Measurements from ENCODE around the gene MRPL32. TPM values are rescaled to one million over a fixed set of nuclear protein-coding genes. Genes with fewer than 3 reads are reported as not detected.

Gene MRPL32
- total and polyA plus RNA-seq, 2 donors (not counting 1 experiment from before 2014, with no cell fraction given), result 54.4 to 63.7 TPM

GRCh38 chr7:42982604-42983115 is 50.5 kb downstream of the MRPL32 start:
- Histone ChIP-seq H3K9ac (ENCODE audit: insufficient read depth, low read length) (no peak overlapping the region), H4K20me1 (ENCODE audit: control insufficient read depth, extremely low read depth, insufficient read depth, low read length) (no peaks in the 10 kb centered on the region), H3K4me2 (ENCODE audit: extremely low read depth, insufficient read depth, low read length) (no peak overlapping the region), H3K27me3 (ENCODE audit: control insufficient read depth, insufficient read depth, low read length) (peaks cover 1% of the 10 kb centered on the region), H2AFZ (ENCODE audit: low read length) (no peak overlapping the region), H3K27ac (ENCODE audit: insufficient read depth, low read length) (no peak overlapping the region), H3K36me3 (ENCODE audit: control insufficient read depth, insufficient read depth, low read length) (no peaks in the 10 kb centered on the region), H3K4me1 (ENCODE audit: control insufficient read depth, extremely low read depth, insufficient read depth, low read length) (no peaks in the 10 kb centered on the region), H3K9me3 (ENCODE audit: control insufficient read depth, insufficient read depth, low read depth, low read length) (no peaks in the 10 kb centered on the region), H3K79me2 (ENCODE audit: control insufficient read depth, insufficient read depth, low read length) (no peaks in the 10 kb centered on the region), H3K4me3 (replicated peaks in 1 of 4; ENCODE audit: control extremely low read depth in 1 of 4, insufficient read depth in 1 of 4, low read depth in 3 of 4, low read length in 4 of 4) (no peak overlapping the region)
- no peak for DNase-seq (ENCODE audit: low read depth in 2 of 2)
- TF ChIP-seq CTCF (conservative IDR thresholded peaks at IDR 0.05 in 1 of 2, IDR thresholded peaks at IDR 0.05 in 1 of 2; ENCODE audit: low read depth in 1 of 2, low read length in 2 of 2) (no peak), EZH2 (IDR thresholded peaks at IDR 0.05; ENCODE audit: low read length, missing control alignments) (no peak)

GRCh38 chr7:42984137-42984536 is 52.0 kb downstream of the MRPL32 start:
- TF ChIP-seq EZH2 (IDR thresholded peaks at IDR 0.05; ENCODE audit: low read length, missing control alignments) (no peak), CTCF (conservative IDR thresholded peaks at IDR 0.05 in 1 of 2, IDR thresholded peaks at IDR 0.05 in 1 of 2; ENCODE audit: low read depth in 1 of 2, low read length in 2 of 2) (no peak)
- no peak overlapping the region for H3K27ac ChIP-seq (ENCODE audit: insufficient read depth, low read length)
- H2AFZ ChIP-seq (ENCODE audit: low read length), result no peak overlapping the region
- no peaks in the 10 kb centered on the region for H3K36me3 ChIP-seq (ENCODE audit: control insufficient read depth, insufficient read depth, low read length)
- H4K20me1 ChIP-seq (ENCODE audit: control insufficient read depth, extremely low read depth, insufficient read depth, low read length), result no peaks in the 10 kb centered on the region
- no peak overlapping the region for H3K4me3 ChIP-seq (replicated peaks in 1 of 4; ENCODE audit: control extremely low read depth in 1 of 4, insufficient read depth in 1 of 4, low read depth in 3 of 4, low read length in 4 of 4)
- H3K4me2 ChIP-seq (ENCODE audit: extremely low read depth, insufficient read depth, low read length), result no peak overlapping the region
- no peaks in the 10 kb centered on the region for H3K4me1 ChIP-seq (ENCODE audit: control insufficient read depth, extremely low read depth, insufficient read depth, low read length)
- no peak overlapping the region for H3K9ac ChIP-seq (ENCODE audit: insufficient read depth, low read length)
- DNase-seq (ENCODE audit: low read depth in 2 of 2), result no peak
- no peaks in the 10 kb centered on the region for H3K79me2 ChIP-seq (ENCODE audit: control insufficient read depth, insufficient read depth, low read length)
- H3K9me3 ChIP-seq (ENCODE audit: control insufficient read depth, insufficient read depth, low read depth, low read length), result no peaks in the 10 kb centered on the region
- H3K27me3 ChIP-seq (ENCODE audit: control insufficient read depth, insufficient read depth, low read length), result peaks cover 4% of the 10 kb centered on the region

- H3K9me3 ChIP-seq (ENCODE audit: control insufficient read depth, insufficient read depth, low read depth, low read length), result no peaks in the 10 kb centered on the region
- no peaks in the 10 kb centered on the region for H3K79me2 ChIP-seq (ENCODE audit: control insufficient read depth, insufficient read depth, low read length)
- TF ChIP-seq CTCF (conservative IDR thresholded peaks at IDR 0.05 in 1 of 2, IDR thresholded peaks at IDR 0.05 in 1 of 2; ENCODE audit: low read depth in 1 of 2, low read length in 2 of 2), result no peak
- TF ChIP-seq EZH2 (IDR thresholded peaks at IDR 0.05; ENCODE audit: low read length, missing control alignments), result no peak
- no peak overlapping the region for H3K9ac ChIP-seq (ENCODE audit: insufficient read depth, low read length)
- no peak overlapping the region for H3K4me2 ChIP-seq (ENCODE audit: extremely low read depth, insufficient read depth, low read length)
- DNase-seq (ENCODE audit: low read depth in 2 of 2), result no peak
- no peaks in the 10 kb centered on the region for H4K20me1 ChIP-seq (ENCODE audit: control insufficient read depth, extremely low read depth, insufficient read depth, low read length)
- no peaks in the 10 kb centered on the region for H3K36me3 ChIP-seq (ENCODE audit: control insufficient read depth, insufficient read depth, low read length)
- H3K27me3 ChIP-seq (ENCODE audit: control insufficient read depth, insufficient read depth, low read length), result peaks cover 4% of the 10 kb centered on the region
- H3K4me3 ChIP-seq (replicated peaks in 1 of 4; ENCODE audit: control extremely low read depth in 1 of 4, insufficient read depth in 1 of 4, low read depth in 3 of 4, low read length in 4 of 4), result no peak overlapping the region
- no peak overlapping the region for H2AFZ ChIP-seq (ENCODE audit: low read length)
- H3K4me1 ChIP-seq (ENCODE audit: control insufficient read depth, extremely low read depth, insufficient read depth, low read length), result no peaks in the 10 kb centered on the region
- no peak overlapping the region for H3K27ac ChIP-seq (ENCODE audit: insufficient read depth, low read length)
Measured at GRCh38 chr7:42986213-42986612, 54.0 kb downstream of the MRPL32 start.

Measured in fibroblast of lung (primary cell).